OCI-LY1 (cell line): ENCODE measurements around the gene IL4I1.

ENCODE experiments used
- H2AFZ ChIP-seq: fragments of 200-600 bp; sonication (generic), shearing (Covaris generic); 2 replicates; pipeline ENCODE4 v1.6.0; 2014; ENCODE audit warnings: antibody characterized with exemption, mild to moderate bottlenecking, low read length
- H3F3A ChIP-seq: fragments of 200-600 bp; sonication (generic), shearing (Covaris generic); 2 replicates; pipeline ENCODE4 v1.6.0; 2014; ENCODE audit warnings: mild to moderate bottlenecking, antibody characterized with exemption, low read length, moderate library complexity; ENCODE audit not compliant: insufficient read depth
- H3K27ac ChIP-seq: fragments of 200-600 bp; sonication (generic); 2 replicates; pipeline ENCODE4 v1.5.1; 2014; ENCODE audit warnings: low read length, mixed run types, mild to moderate bottlenecking, low read depth; ENCODE audit not compliant: poor library complexity, severe bottlenecking
- H3K27me3 ChIP-seq: fragments of 200-600 bp; sonication (generic); 2 replicates; pipeline ENCODE4 v1.6.0; 2014; ENCODE audit warnings: antibody characterized with exemption, mild to moderate bottlenecking, low read length, moderate library complexity; ENCODE audit not compliant: insufficient read depth
- H3K36me3 ChIP-seq: fragments of 200-600 bp; sonication (generic); 2 replicates; pipeline ENCODE4 v1.6.1; 2014; ENCODE audit warnings: mild to moderate bottlenecking, antibody characterized with exemption, low read length, moderate library complexity, mixed read lengths; ENCODE audit not compliant: insufficient read depth
- H3K4me1 ChIP-seq: fragments of 200-600 bp; sonication (generic); 2 replicates; pipeline ENCODE4 v1.5.1; 2014; ENCODE audit warnings: mild to moderate bottlenecking, low read length, moderate library complexity; ENCODE audit not compliant: insufficient read depth, severe bottlenecking
- H3K4me2 ChIP-seq: fragments of 200-600 bp; sonication (generic), shearing (Covaris generic); 2 replicates; pipeline ENCODE4 v1.6.1; 2014; ENCODE audit warnings: low read length
- H3K4me3 ChIP-seq: fragments of 200-600 bp; sonication (generic); 2 replicates; pipeline ENCODE4 v1.5.1; 2014; ENCODE audit warnings: low read length, low read depth, mild to moderate bottlenecking, mixed read lengths; ENCODE audit not compliant: poor library complexity, severe bottlenecking
- H3K79me2 ChIP-seq: fragments of 200-600 bp; shearing (Covaris generic); 2 replicates; pipeline ENCODE4 v1.6.1; 2016; ENCODE audit warnings: mixed run types, low read length, mixed read lengths; ENCODE audit not compliant: insufficient read depth
- H3K9ac ChIP-seq: fragments of 200-600 bp; sonication (generic), shearing (Covaris generic); 2 replicates; pipeline ENCODE4 v1.6.1; 2014; ENCODE audit warnings: mild to moderate bottlenecking, low read length, mixed read lengths
- H3K9me2 ChIP-seq: fragments of 200-600 bp; sonication (generic), shearing (Covaris generic); 2 replicates; pipeline ENCODE4 v1.6.1; 2014; ENCODE audit warnings: low read depth, mild to moderate bottlenecking, low read length, mixed read lengths
- H3K9me3 ChIP-seq: fragments of 200-600 bp; shearing (Covaris generic); 2 replicates; pipeline ENCODE4 v1.6.1; 2014; ENCODE audit warnings: low read length, mixed read lengths
- H4K20me1 ChIP-seq: fragments of 200-600 bp; sonication (generic), shearing (Covaris generic); 2 replicates; pipeline ENCODE4 v1.6.0; 2016; ENCODE audit warnings: mild to moderate bottlenecking, low read length; ENCODE audit not compliant: insufficient read depth
- EZH2 ChIP-seq: fragments of 200-600 bp; sonication (generic), shearing (Covaris generic); IDR thresholded peaks from 2 replicates; pipeline ENCODE4 v1.8.0; 2017; ENCODE audit warnings: borderline replicate concordance, mixed run types, mild to moderate bottlenecking, antibody characterized with exemption, low read length, moderate library complexity, mixed read lengths
- TF ChIP-seq, protein P1 (sequence below): fragments of 200-600 bp; sonication (generic), shearing (Covaris generic); IDR thresholded peaks from 2 replicates; pipeline ENCODE4 v1.5.1; 2017; ENCODE audit warnings: mild to moderate bottlenecking, antibody characterized with exemption, low read length, moderate library complexity, mixed read lengths

Gene IL4I1

DNA sequence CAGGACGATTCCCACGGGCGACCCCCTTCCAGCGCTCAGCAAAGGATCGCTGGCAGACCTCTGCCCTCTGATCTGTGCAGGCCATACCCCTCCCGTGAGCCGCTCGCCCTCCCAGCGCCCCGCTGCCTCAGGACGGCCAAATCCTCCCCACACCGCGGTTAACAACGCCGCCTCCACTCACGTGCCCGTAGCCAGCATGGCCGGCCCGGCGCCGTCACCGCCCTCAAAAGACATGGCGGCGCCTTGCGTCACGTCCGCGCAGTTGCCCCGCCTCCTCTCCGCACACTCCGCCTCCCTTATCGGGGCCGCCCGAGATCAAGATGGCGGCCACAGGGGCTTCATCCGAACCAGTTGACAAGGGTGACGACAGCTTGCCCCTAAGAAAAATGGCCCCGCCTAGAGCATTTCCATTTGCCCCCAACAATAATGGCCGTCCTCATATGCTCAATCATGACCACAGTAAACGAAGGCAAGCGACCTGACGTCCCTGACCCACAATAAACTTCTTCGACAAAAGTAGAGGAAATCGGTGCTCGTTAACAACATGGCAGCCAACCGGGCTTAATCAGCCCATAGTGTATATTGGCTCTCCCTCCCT, 20.2 kb downstream of the IL4I1 start:
- peak overlapping the region; percentile 93 for H3K4me3 ChIP-seq
- H3K79me2 ChIP-seq, result peaks cover 8% of the 10 kb centered on the region
- H4K20me1 ChIP-seq, result no peaks in the 10 kb centered on the region
- no peaks in the 10 kb centered on the region for H3K27me3 ChIP-seq
- H3K27ac ChIP-seq, result peak overlapping the region; percentile 93
- H3F3A ChIP-seq, result no peaks in the 10 kb centered on the region
- peak overlapping the region; percentile 98 for H3K9ac ChIP-seq
- peak overlapping the region; percentile 96 for H3K4me2 ChIP-seq
- TF ChIP-seq EZH2, result no peak
- TF ChIP-seq, protein P1, sequence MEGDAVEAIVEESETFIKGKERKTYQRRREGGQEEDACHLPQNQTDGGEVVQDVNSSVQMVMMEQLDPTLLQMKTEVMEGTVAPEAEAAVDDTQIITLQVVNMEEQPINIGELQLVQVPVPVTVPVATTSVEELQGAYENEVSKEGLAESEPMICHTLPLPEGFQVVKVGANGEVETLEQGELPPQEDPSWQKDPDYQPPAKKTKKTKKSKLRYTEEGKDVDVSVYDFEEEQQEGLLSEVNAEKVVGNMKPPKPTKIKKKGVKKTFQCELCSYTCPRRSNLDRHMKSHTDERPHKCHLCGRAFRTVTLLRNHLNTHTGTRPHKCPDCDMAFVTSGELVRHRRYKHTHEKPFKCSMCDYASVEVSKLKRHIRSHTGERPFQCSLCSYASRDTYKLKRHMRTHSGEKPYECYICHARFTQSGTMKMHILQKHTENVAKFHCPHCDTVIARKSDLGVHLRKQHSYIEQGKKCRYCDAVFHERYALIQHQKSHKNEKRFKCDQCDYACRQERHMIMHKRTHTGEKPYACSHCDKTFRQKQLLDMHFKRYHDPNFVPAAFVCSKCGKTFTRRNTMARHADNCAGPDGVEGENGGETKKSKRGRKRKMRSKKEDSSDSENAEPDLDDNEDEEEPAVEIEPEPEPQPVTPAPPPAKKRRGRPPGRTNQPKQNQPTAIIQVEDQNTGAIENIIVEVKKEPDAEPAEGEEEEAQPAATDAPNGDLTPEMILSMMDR, result no peak
- peak overlapping the region; percentile 70 for H2AFZ ChIP-seq
- no peaks in the 10 kb centered on the region for H3K9me2 ChIP-seq
- peaks cover 24% of the 10 kb centered on the region for H3K36me3 ChIP-seq
- H3K4me1 ChIP-seq, result peaks cover 30% of the 10 kb centered on the region
- H3K9me3 ChIP-seq, result no peaks in the 10 kb centered on the region

DNA sequence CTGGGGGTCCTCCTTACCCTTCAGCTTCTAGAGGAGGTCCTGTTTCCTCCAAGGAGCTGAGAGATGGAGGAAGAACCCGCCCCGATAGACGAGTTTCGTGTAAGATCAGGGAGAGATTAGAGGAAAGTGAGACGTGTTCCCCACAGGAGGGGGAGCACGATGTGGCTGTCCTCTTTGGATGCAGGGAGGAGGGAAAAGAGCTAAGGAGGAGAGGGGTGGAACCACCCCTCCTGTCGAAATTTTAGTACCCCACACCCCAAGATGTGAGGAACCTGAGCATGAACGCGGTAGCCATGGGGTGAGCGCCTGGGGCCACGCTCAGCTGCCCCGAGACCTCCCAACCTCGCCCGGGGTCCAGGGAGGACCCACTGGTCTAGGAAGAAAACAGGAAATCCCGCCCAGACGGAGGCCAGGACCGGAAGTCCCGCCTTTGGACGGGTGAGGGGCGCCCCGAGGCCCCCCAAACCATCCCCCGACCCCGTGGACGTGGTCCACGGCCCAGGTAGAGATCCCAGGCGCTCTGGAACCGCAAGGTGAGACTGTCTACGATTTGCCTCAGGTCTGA, 20.7 kb downstream of the IL4I1 start:
- H3K4me1 ChIP-seq, result peaks cover 30% of the 10 kb centered on the region
- H3F3A ChIP-seq, result no peaks in the 10 kb centered on the region
- no peak overlapping the region for H2AFZ ChIP-seq
- H3K9me2 ChIP-seq, result no peaks in the 10 kb centered on the region
- no peaks in the 10 kb centered on the region for H4K20me1 ChIP-seq
- peak overlapping the region; percentile 98 for H3K9ac ChIP-seq
- peak overlapping the region; percentile 93 for H3K27ac ChIP-seq
- peaks cover 8% of the 10 kb centered on the region for H3K79me2 ChIP-seq
- no peaks in the 10 kb centered on the region for H3K27me3 ChIP-seq
- TF ChIP-seq EZH2, result no peak
- TF ChIP-seq, protein P1, result no peak
- peaks cover 24% of the 10 kb centered on the region for H3K36me3 ChIP-seq
- peak overlapping the region; percentile 93 for H3K4me3 ChIP-seq
- H3K9me3 ChIP-seq, result no peaks in the 10 kb centered on the region
- H3K4me2 ChIP-seq, result peak overlapping the region; percentile 96

DNA sequence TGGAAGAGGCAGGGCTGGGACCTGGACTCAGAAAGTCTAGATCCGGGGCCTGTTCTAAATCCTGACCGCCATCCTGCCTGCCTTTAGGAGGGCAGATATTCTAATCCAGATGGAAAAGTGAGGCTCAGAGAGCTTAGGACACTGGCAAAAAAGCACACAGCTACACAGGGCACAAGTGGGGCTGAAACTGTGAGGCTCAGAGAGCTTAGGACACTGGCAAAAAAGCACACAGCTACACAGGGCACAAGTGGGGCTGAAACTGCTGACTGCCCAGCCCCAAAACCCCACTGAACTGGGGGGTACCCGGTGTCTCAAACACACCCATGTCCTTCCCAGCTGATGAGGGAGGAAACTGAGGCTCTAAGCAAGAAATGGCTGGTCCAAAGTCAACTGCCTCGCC, 21.5 kb downstream of the IL4I1 start:
- Histone ChIP-seq H3K4me2 (peak overlapping the region; percentile 96), H3K36me3 (peaks cover 20% of the 10 kb centered on the region), H3K4me3 (peak overlapping the region; percentile 93), H2AFZ (no peak overlapping the region), H3K4me1 (peaks cover 35% of the 10 kb centered on the region), H4K20me1 (no peaks in the 10 kb centered on the region), H3K9me2 (no peaks in the 10 kb centered on the region), H3K27me3 (no peaks in the 10 kb centered on the region), H3K9me3 (no peaks in the 10 kb centered on the region), H3K27ac (peak overlapping the region; percentile 93), H3K9ac (peak overlapping the region; percentile 98), H3F3A (no peaks in the 10 kb centered on the region), H3K79me2 (peaks cover 8% of the 10 kb centered on the region)
- TF ChIP-seq EZH2, result no peak
- TF ChIP-seq, protein P1, result no peak
